SU-DHL-6 (cell line): ENCODE measurements around the gene GPR153.

Experiments
- EZH2phosphoT487 ChIP-seq: fragments of 200-600 bp; sonication (generic), shearing (Covaris generic); conservative IDR thresholded peaks from 2 replicates; pipeline ENCODE4 v1.6.1; 2018; ENCODE audit warnings: mild to moderate bottlenecking, antibody characterized with exemption, low read length, moderate library complexity, mixed read lengths
- TF ChIP-seq, protein P1 (sequence below): fragments of 200-600 bp; sonication (generic); IDR thresholded peaks from one replicate; pipeline ENCODE4 v1.5.1; 2017; ENCODE audit warnings: antibody characterized with exemption, mild to moderate bottlenecking, low read length, moderate library complexity; ENCODE audit not compliant: insufficient read depth, poor library complexity, severe bottlenecking

DNA sequence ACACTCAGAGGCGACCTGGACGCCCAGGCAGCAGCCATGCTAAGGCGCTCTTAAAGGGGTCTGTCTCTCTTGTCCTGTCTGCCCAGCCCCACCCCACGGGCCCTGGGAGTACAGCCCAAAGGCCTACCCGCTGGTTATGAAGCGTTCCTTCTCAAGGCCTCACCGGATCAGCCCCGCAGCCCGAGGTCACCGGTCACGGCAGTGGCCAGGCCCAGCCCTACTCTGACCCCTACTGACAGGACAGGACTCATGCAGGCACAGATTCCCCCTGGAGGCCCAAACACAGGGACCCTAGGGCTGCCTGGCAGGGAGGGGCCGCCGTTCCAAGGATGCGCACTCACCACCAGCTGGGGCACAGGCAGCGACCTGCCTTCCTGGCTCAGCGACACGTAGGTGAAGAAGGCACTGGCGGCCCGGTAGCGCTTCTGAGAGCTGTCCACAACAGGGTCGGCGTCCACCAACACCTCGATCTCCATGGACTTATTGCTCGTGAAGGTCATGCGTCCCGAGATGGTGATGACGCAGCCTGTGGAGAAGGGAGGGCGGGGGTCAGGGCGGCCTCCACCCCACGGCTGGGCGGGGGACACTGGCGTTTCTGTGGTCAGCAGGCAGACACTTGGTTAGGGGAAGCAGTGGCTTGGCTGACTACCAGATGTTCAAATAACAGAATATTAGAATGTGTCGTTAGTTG is 20.0 kb upstream of the GPR153 start:
- TF ChIP-seq, protein P1, sequence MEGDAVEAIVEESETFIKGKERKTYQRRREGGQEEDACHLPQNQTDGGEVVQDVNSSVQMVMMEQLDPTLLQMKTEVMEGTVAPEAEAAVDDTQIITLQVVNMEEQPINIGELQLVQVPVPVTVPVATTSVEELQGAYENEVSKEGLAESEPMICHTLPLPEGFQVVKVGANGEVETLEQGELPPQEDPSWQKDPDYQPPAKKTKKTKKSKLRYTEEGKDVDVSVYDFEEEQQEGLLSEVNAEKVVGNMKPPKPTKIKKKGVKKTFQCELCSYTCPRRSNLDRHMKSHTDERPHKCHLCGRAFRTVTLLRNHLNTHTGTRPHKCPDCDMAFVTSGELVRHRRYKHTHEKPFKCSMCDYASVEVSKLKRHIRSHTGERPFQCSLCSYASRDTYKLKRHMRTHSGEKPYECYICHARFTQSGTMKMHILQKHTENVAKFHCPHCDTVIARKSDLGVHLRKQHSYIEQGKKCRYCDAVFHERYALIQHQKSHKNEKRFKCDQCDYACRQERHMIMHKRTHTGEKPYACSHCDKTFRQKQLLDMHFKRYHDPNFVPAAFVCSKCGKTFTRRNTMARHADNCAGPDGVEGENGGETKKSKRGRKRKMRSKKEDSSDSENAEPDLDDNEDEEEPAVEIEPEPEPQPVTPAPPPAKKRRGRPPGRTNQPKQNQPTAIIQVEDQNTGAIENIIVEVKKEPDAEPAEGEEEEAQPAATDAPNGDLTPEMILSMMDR, result no peak
- no peak for TF ChIP-seq EZH2phosphoT487
